B cell (primary cell): Measurements from ENCODE around the gene APBA2. TPM values are rescaled to one million over a fixed set of nuclear protein-coding genes. Genes with fewer than 3 reads are reported as not detected.

Source experiments
- ATAC-seq: fragments of 200-7000 bp; cut with Tn5 transposase; one replicate; pipeline ENCODE4 v1.10.0; 2021; ENCODE audit warnings: low read depth, mild to moderate bottlenecking, moderate number of reproducible peaks, moderate library complexity
- CTCF ChIA-PET: fragments of 350-600 bp; sonication (Branson Sonifier 250); formaldehyde crosslinking; loops from one replicate; lab custom pipeline; 2021; ENCODE audit warnings: antibody characterized with exemption, inconsistent platforms; lab: Charles Lee
- POLR2A ChIA-PET: fragments of 350-600 bp; sonication (Branson Sonifier 250); formaldehyde crosslinking; loops from one replicate; lab custom pipeline; 2021; ENCODE audit warnings: antibody characterized with exemption; lab: Charles Lee
- DNase-seq: peaks from one replicate; pipeline ENCODE4 v3.0.0; 2013
- H2AFZ ChIP-seq: 2 replicates; pipeline ENCODE4 v1.6.1; 2012; ENCODE audit warnings: mild to moderate bottlenecking, low read depth, low read length; ENCODE audit not compliant: insufficient read depth, poor library complexity, severe bottlenecking
- H3K27ac ChIP-seq, 2 donors: 1 replicate in 1 of 2; 2 replicates in 1 of 2; pipeline ENCODE4 v1.5.1; 2012 to 2013; ENCODE audit warnings: low read length in 2 of 2, mild to moderate bottlenecking in 2 of 2, moderate library complexity in 1 of 2
- H3K27me3 ChIP-seq, 4 experiments: fragments of 200-600 bp in 1 of 4; sonication (generic) in 1 of 4; replicated peaks in 1 of 4; 1 replicate in 2 of 4; 2 replicates in 2 of 4; pipeline versions ENCODE4 v1.6.1 to v1.7.0; 2013 to 2016; ENCODE audit warnings: low read length in 3 of 4, mild to moderate bottlenecking in 2 of 4, mixed read lengths in 1 of 4, moderate library complexity in 1 of 4; ENCODE audit not compliant: insufficient read depth in 4 of 4, control insufficient read depth in 3 of 4; ENCODE audit errors: control extremely low read depth in 1 of 4
- H3K36me3 ChIP-seq, 2 experiments: replicated peaks in 1 of 2; 1 replicate in 1 of 2; 2 replicates in 1 of 2; pipeline versions ENCODE4 v1.6.1 to v1.7.1; 2013; ENCODE audit warnings: low read length in 1 of 2; ENCODE audit not compliant: insufficient read depth in 2 of 2, control insufficient read depth in 1 of 2; ENCODE audit errors: control extremely low read depth in 1 of 2, extremely low read depth in 1 of 2
- H3K4me1 ChIP-seq, 2 donors: fragments of 200-600 bp in 1 of 2; sonication (generic) in 1 of 2; 1 replicate in 1 of 2; 2 replicates in 1 of 2; pipeline versions ENCODE4 v1.5.1 to v1.6.1; 2013 to 2017; ENCODE audit warnings: low read length in 2 of 2; ENCODE audit not compliant: control insufficient read depth in 2 of 2, insufficient read depth in 2 of 2
- H3K4me2 ChIP-seq: replicated peaks from 2 replicates; pipeline ENCODE3; 2012; ENCODE audit warnings: mild to moderate bottlenecking, low read depth, low read length; ENCODE audit not compliant: poor library complexity, severe bottlenecking
- H3K4me3 ChIP-seq, 5 experiments: fragments of 200-600 bp in 1 of 5; sonication (generic) in 1 of 5; 1 replicate in 3 of 5; 2 replicates in 2 of 5; pipeline versions ENCODE4 v1.5.1 to v1.7.0; 2011 to 2016; ENCODE audit warnings: low read length in 4 of 5, mild to moderate bottlenecking in 4 of 5, low read depth in 2 of 5, control low read depth in 1 of 5, moderate library complexity in 1 of 5; ENCODE audit not compliant: insufficient read depth in 1 of 5; ENCODE audit errors: control extremely low read depth in 1 of 5, extremely low read depth in 1 of 5
- H3K79me2 ChIP-seq: fragments of 200-600 bp; sonication (generic); one replicate; pipeline ENCODE4 v1.6.0; 2016; ENCODE audit warnings: low read length; ENCODE audit not compliant: control insufficient read depth, insufficient read depth
- H3K9ac ChIP-seq: fragments of 200-600 bp; sonication (generic); 2 replicates; pipeline ENCODE4 v1.6.1; 2017; ENCODE audit warnings: mild to moderate bottlenecking, low read length, moderate library complexity
- H3K9me3 ChIP-seq, 3 donors: one replicate each; pipeline versions ENCODE4 v1.6.1 to v1.7.1; 2013; ENCODE audit warnings: low read length in 2 of 3; ENCODE audit not compliant: control insufficient read depth in 2 of 3, insufficient read depth in 1 of 3; ENCODE audit errors: control extremely low read depth in 1 of 3
- H4K20me1 ChIP-seq: 2 replicates; pipeline ENCODE4 v1.6.0; 2012; ENCODE audit warnings: mild to moderate bottlenecking, low read length; ENCODE audit not compliant: insufficient read depth, control insufficient read depth, poor library complexity, severe bottlenecking
- H3K27ac Mint-ChIP-seq: one replicate; pipeline ENCODE4 v1.8.0; 2021; ENCODE audit warnings: mixed read lengths
- H3K27me3 Mint-ChIP-seq: one replicate; pipeline ENCODE4 v1.8.0; 2021; ENCODE audit warnings: mixed read lengths
- H3K4me1 Mint-ChIP-seq: one replicate; pipeline ENCODE4 v1.8.0; 2021; ENCODE audit warnings: mixed read lengths
- H3K4me3 Mint-ChIP-seq: one replicate; pipeline ENCODE4 v1.8.0; 2021; ENCODE audit warnings: mixed read lengths
- H3K9me3 Mint-ChIP-seq: one replicate; pipeline ENCODE4 v1.8.0; 2022; ENCODE audit warnings: mixed read lengths; ENCODE audit not compliant: insufficient read depth
- CTCF ChIP-seq: fragments of 200-600 bp; IDR thresholded peaks from one replicate; pipeline ENCODE4 v1.8.0; 2022; ENCODE audit warnings: antibody characterized with exemption, mild to moderate bottlenecking
- EZH2 ChIP-seq: IDR thresholded peaks from 2 replicates; pipeline ENCODE4 v1.6.1; 2012; ENCODE audit warnings: borderline replicate concordance, low read depth, mild to moderate bottlenecking, moderate library complexity, low read length; ENCODE audit not compliant: insufficient read depth, poor library complexity, severe bottlenecking
- WGBS: methylation state at CpG from one replicate; pipeline ENCODE4 v1.1.5; 2013; ENCODE audit warnings: missing lambda C conversion rate; ENCODE audit not compliant: insufficient coverage; 5-methylcytosine and 5-hydroxymethylcytosine counted together
- intact Hi-C: fragments of 100-400 bp; cut with micrococcal nuclease; formaldehyde crosslinking; loops from one replicate; pipeline ENCODE4 v1.10.0; 2022
- polyA plus RNA-seq: library from polyadenylated mRNA; depleted of rRNA; stranded (reverse); fragments of >200 nt; gene quantifications from 2 replicates; pipeline ENCODE4 v1.2.3, GENCODE V29; 2012
- total RNA-seq, 2 donors: library from RNA; stranded (reverse); fragments of 120-200 nt in 1 of 2; gene quantifications; 1 replicate in 1 of 2; 2 replicates in 1 of 2; pipeline versions ENCODE4 v1.2.3 to v1.2.4, GENCODE V29; 2013 to 2022

Gene APBA2
- total and polyA plus RNA-seq, 2 donors (not counting 1 experiment from before 2014, with no cell fraction given), result 0.19 TPM; not detected in 1

GRCh38 chr15:29143909-29144635 lies 258.3 kb downstream of the APBA2 start:
- no peaks in the 10 kb centered on the region for H3K79me2 ChIP-seq
- TF ChIP-seq EZH2, result no peak
- no peak for TF ChIP-seq CTCF
- ChIA-PET POLR2A (no interaction called here), CTCF (no interaction called here)
- no peaks in the 10 kb centered on the region for H3K9me3 Mint-ChIP-seq
- H3K4me2 ChIP-seq, result no peak overlapping the region
- ATAC-seq (no peak), DNase-seq (no peak)
- peaks cover 0 to 4% of the 10 kb centered on the region in 2 donors for H3K4me1 ChIP-seq
- peaks cover 28% of the 10 kb centered on the region for H3K27me3 Mint-ChIP-seq
- H4K20me1 ChIP-seq, result no peaks in the 10 kb centered on the region
- peaks cover 0 to 10% (median 0%) of the 10 kb centered on the region in 4 experiments for H3K27me3 ChIP-seq
- no peaks in the 10 kb centered on the region for H3K36me3 ChIP-seq
- H3K9ac ChIP-seq, result no peak overlapping the region
- H3K4me1 Mint-ChIP-seq, result peaks cover 2% of the 10 kb centered on the region
- no peak overlapping the region for H3K27ac ChIP-seq
- intact Hi-C loops, result no loop called here
- H3K4me3 ChIP-seq, result no peak overlapping the region
- no peaks in the 10 kb centered on the region for H3K9me3 ChIP-seq
- WGBS, result 96% methylated on average over 5 of the region's 10 CpGs
- H3K27ac Mint-ChIP-seq, result no peak overlapping the region
- no peak overlapping the region for H2AFZ ChIP-seq
- no peak overlapping the region for H3K4me3 Mint-ChIP-seq

- intact Hi-C loops, result no loop called here
- DNase-seq (no peak), ATAC-seq (no peak)
- no peaks in the 10 kb centered on the region for H4K20me1 ChIP-seq
- no peak for TF ChIP-seq EZH2
- TF ChIP-seq CTCF, result no peak
- no peaks in the 10 kb centered on the region for H3K36me3 ChIP-seq
- no peaks in the 10 kb centered on the region for H3K79me2 ChIP-seq
- H3K27ac ChIP-seq, result no peak overlapping the region
- H3K4me3 ChIP-seq, result no peak overlapping the region
- H3K4me1 ChIP-seq, result no peaks in the 10 kb centered on the region
- 75% methylated on average over 17 of the region's 18 CpGs for WGBS
- no peak overlapping the region for H3K9ac ChIP-seq
- peaks cover 0 to 13% (median 0%) of the 10 kb centered on the region in 3 donors for H3K9me3 ChIP-seq
- no peak overlapping the region for H3K27ac Mint-ChIP-seq
- no peaks in the 10 kb centered on the region for H3K27me3 Mint-ChIP-seq
- no peak overlapping the region for H3K4me3 Mint-ChIP-seq
- H3K4me1 Mint-ChIP-seq, result no peaks in the 10 kb centered on the region
- no peaks in the 10 kb centered on the region for H3K27me3 ChIP-seq
- ChIA-PET POLR2A (no interaction called here), CTCF (no interaction called here)
- peaks cover 5% of the 10 kb centered on the region for H3K9me3 Mint-ChIP-seq
- H3K4me2 ChIP-seq, result no peak overlapping the region
- no peak overlapping the region for H2AFZ ChIP-seq
Measured at GRCh38 chr15:29149738-29150075, 263.9 kb downstream of the APBA2 start.
